Sigmoid colon (tissue), 7 donors: Measurements from ENCODE around the gene SMYD3. TPM values are rescaled to one million over a fixed set of nuclear protein-coding genes. Genes with fewer than 3 reads are reported as not detected.

ENCODE experiments used
- DNase-seq: peaks from one replicate; pipeline ENCODE4 v3.0.0-alpha.2; 2019
- H3K27ac ChIP-seq, 4 donors: fragments of 200-600 bp; sonication (generic); one replicate each; pipeline ENCODE4 v1.5.1; 2016 to 2019; ENCODE audit warnings: mild to moderate bottlenecking in 1 of 4
- H3K27me3 ChIP-seq, 3 donors: fragments of 200-600 bp; sonication (generic); one replicate each; pipeline ENCODE4 v1.5.1; 2019; ENCODE audit warnings: mild to moderate bottlenecking in 1 of 3
- H3K36me3 ChIP-seq, 4 donors: fragments of 200-600 bp; sonication (generic); one replicate each; pipeline ENCODE4 v1.5.1; 2016 to 2019
- H3K4me1 ChIP-seq, 4 donors: fragments of 200-600 bp; sonication (generic); one replicate each; pipeline ENCODE4 v1.5.1; 2017 to 2019
- H3K4me3 ChIP-seq, 4 donors: fragments of 200-600 bp; sonication (generic); one replicate each; pipeline ENCODE4 v1.5.1; 2017 to 2019; ENCODE audit warnings: mild to moderate bottlenecking in 2 of 4, moderate library complexity in 1 of 4
- H3K9me3 ChIP-seq, 4 donors: fragments of 200-600 bp in 3 of 4; sonication (generic) in 3 of 4; one replicate each; pipeline versions ENCODE4 v1.5.1 to v1.6.1; 2013 to 2019
- EP300 ChIP-seq, 4 donors: sonication (generic); formaldehyde crosslinking; IDR thresholded peaks; one replicate each; pipeline ENCODE4 v1.6.1; 2017; ENCODE audit warnings: antibody characterized with exemption in 4 of 4
- POLR2A ChIP-seq, 2 donors: fragments of 450-650 bp; IDR thresholded peaks; one replicate each; pipeline ENCODE4 v1.6.1; 2016; ENCODE audit warnings: antibody characterized with exemption in 2 of 2, mild to moderate bottlenecking in 2 of 2, moderate library complexity in 2 of 2
- POLR2AphosphoS5 ChIP-seq, 4 donors: sonication (generic); formaldehyde crosslinking; IDR thresholded peaks; one replicate each; pipeline ENCODE4 v1.6.1; 2017; ENCODE audit warnings: antibody characterized with exemption in 4 of 4
- WGBS, 2 donors: extraction: QIAGEN DNeasy Blood & Tissue Kit; methylation state at CpG; one replicate each; pipeline ENCODE4 v1.1.7; 2013; 5-methylcytosine and 5-hydroxymethylcytosine counted together
- intact Hi-C: fragments of 100-400 bp; cut with DNase I; formaldehyde crosslinking; loops from one replicate; pipeline ENCODE4 v1.15.1; 2023
- polyA plus RNA-seq, 3 donors: library from polyadenylated mRNA; stranded (reverse); fragments of 200-250 nt; gene quantifications; one replicate each; pipeline ENCODE4 v1.2.3, GENCODE V29; 2013
- total RNA-seq, 4 donors: library from RNA; depleted of rRNA; stranded (reverse); fragments of >200 nt; gene quantifications; one replicate each; pipeline ENCODE4 v1.1.0, GENCODE V29; 2016
- TF ChIP-seq, protein P1 (sequence below), 4 experiments: fragments of 450-650 bp in 3 of 4; fragments of 200-600 bp in 1 of 4; IDR thresholded peaks; one replicate each; pipeline ENCODE4 v1.5.1; 2016 to 2019; ENCODE audit warnings: antibody characterized with exemption in 4 of 4, mild to moderate bottlenecking in 3 of 4, moderate library complexity in 2 of 4
- donor health status: healthy with polysubstance abuse.
- donor health status: Bipolar disorder and iron deficiency.
- donor health status: healthy.

The SMYD3 gene
- total and polyA plus RNA-seq, 7 donors = 8.7 to 23.8 (median 17.1) TPM

DNA sequence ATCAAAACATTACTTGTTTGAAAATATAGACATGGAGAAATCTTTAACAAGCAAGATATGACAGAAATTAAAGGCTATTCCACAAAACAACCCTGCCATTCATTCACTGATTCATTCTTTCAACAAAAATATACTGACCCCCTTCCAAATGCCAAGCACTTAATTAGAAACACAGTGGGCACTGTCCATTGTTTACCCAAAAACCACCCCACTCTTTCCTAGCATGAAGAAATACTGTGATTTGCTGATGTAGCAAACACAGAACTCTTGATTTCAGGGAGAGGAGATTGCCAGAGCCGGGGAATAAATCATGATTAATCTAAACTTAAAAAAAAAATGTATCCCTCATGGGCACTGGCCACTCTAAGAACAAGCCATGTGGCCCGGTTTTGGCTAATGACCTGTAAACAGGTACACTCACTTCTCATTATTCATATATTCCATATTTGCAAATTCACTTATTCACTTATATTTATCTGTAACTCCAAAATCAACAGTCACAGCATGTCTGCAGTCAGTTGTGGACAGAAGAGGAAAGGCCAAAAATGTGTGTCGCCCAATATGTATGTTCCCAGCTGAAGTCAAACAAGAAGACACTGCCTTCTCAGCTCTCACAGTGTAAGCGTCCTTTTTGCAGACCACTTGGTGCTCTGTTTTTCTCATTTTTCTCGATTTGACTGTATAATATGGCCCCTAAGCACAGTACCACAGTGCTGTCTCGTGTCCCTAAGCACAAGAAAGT lies 133.1 kb downstream of the SMYD3 start:
- no peak for TF ChIP-seq POLR2A (IDR thresholded peaks at IDR 0.05)
- no peak for TF ChIP-seq POLR2AphosphoS5 (IDR thresholded peaks at IDR 0.05)
- TF ChIP-seq, protein P1, sequence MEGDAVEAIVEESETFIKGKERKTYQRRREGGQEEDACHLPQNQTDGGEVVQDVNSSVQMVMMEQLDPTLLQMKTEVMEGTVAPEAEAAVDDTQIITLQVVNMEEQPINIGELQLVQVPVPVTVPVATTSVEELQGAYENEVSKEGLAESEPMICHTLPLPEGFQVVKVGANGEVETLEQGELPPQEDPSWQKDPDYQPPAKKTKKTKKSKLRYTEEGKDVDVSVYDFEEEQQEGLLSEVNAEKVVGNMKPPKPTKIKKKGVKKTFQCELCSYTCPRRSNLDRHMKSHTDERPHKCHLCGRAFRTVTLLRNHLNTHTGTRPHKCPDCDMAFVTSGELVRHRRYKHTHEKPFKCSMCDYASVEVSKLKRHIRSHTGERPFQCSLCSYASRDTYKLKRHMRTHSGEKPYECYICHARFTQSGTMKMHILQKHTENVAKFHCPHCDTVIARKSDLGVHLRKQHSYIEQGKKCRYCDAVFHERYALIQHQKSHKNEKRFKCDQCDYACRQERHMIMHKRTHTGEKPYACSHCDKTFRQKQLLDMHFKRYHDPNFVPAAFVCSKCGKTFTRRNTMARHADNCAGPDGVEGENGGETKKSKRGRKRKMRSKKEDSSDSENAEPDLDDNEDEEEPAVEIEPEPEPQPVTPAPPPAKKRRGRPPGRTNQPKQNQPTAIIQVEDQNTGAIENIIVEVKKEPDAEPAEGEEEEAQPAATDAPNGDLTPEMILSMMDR (IDR thresholded peaks at IDR 0.05) = no peak
- TF ChIP-seq EP300 (IDR thresholded peaks at IDR 0.05) = no peak
- H3K36me3 ChIP-seq = no peaks in the 10 kb centered on the region
- peaks cover 0 to 3% (median 0%) of the 10 kb centered on the region in 4 donors for H3K4me1 ChIP-seq
- WGBS, 2 donors = 89 to 92% methylated on average over 6 of the region's 6 CpGs
- no peak for DNase-seq
- H3K4me3 ChIP-seq = no peak overlapping the region
- H3K27me3 ChIP-seq = no peaks in the 10 kb centered on the region
- H3K27ac ChIP-seq = no peak overlapping the region
- H3K9me3 ChIP-seq = no peaks in the 10 kb centered on the region
- intact Hi-C loops = no loop called here

DNA sequence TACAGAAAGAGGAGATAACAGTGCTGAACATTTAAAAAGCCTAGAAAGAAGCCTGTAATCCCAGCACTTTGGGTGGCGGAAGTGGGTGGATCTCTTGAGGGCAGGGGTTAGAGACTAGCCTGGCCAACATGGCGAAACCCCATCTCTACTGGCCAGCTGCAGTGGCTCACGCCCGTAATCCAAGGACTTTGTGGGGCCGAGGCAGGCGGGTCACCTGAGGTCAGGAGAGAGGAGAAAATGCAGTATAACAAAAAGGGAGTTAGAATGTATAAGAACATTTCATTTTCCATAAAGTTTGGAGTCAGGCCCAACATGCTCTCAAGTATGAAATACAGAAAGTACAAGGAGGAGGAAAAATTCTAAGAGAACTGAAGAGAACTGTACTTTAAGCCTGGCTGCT lies 134.5 kb downstream of the SMYD3 start:
- Histone ChIP-seq H3K4me3 (no peak overlapping the region), H3K36me3 (no peaks in the 10 kb centered on the region), H3K4me1 (peaks cover 0 to 3% (median 0%) of the 10 kb centered on the region in 4 donors), H3K9me3 (no peaks in the 10 kb centered on the region), H3K27me3 (no peaks in the 10 kb centered on the region), H3K27ac (no peak overlapping the region)
- intact Hi-C loops = no loop called here
- DNase-seq = peak; percentile 59
- TF ChIP-seq EP300 (IDR thresholded peaks at IDR 0.05) (no peak), POLR2A (IDR thresholded peaks at IDR 0.05) (no peak), POLR2AphosphoS5 (IDR thresholded peaks at IDR 0.05) (no peak)
- TF ChIP-seq, protein P1 (IDR thresholded peaks at IDR 0.05) = no peak
- 81 to 91% methylated on average over 6 of the region's 6 CpGs for WGBS, 2 donors

DNA sequence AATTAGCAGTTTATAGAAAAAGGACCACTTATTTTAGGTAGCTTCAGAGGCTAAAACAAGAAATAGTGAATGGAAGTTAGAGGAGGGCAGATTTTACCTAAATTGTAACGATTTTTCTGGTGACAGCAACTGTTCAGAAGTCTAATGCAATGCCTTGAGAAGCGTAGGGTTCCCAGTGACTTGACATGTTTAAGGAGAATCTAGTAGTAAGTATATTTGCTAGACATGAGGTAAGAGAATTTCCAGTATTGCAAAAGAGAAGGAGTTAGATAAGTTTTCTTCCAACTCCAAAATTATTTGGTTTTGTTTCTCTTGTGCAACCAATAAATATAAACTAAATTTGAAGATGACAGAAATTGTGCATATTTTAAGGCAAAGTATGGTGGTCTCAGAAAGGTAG lies 140.0 kb downstream of the SMYD3 start:
- Histone ChIP-seq H3K9me3 (no peaks in the 10 kb centered on the region), H3K4me1 (no peaks in the 10 kb centered on the region), H3K4me3 (no peak overlapping the region), H3K36me3 (no peaks in the 10 kb centered on the region), H3K27me3 (no peaks in the 10 kb centered on the region), H3K27ac (no peak overlapping the region)
- WGBS, 2 donors = 95 to 97% methylated on average over 2 of the region's 2 CpGs
- TF ChIP-seq, protein P1 (IDR thresholded peaks at IDR 0.05) = no peak
- no peak for TF ChIP-seq POLR2AphosphoS5 (IDR thresholded peaks at IDR 0.05)
- no peak for TF ChIP-seq EP300 (IDR thresholded peaks at IDR 0.05)
- no peak for TF ChIP-seq POLR2A (IDR thresholded peaks at IDR 0.05)
- intact Hi-C loops = no loop called here
- DNase-seq = no peak

DNA sequence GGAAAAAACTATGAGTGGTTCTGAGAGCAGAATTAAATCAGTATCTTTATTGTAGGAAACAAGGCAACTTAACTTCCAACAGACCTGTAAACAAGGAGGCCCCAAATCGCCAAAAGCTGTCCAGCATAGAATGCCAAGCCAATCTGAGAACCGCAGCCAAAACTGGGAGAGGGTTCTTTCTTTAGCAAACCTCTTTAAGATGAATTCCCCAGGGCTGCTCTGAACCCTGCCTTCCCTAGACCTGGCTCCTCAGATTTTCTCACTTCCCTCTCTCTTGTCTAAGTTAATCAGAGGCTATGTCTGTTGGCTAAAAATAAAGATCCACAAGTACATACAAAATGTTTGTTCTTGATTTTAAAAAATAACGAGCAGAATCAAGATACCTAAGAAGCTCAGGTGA lies 141.4 kb downstream of the SMYD3 start:
- WGBS, 2 donors = 67 to 71% methylated on average over 3 of the region's 3 CpGs
- no peak for DNase-seq
- Histone ChIP-seq H3K4me1 (no peaks in the 10 kb centered on the region), H3K4me3 (no peak overlapping the region), H3K36me3 (no peaks in the 10 kb centered on the region), H3K27me3 (no peaks in the 10 kb centered on the region), H3K27ac (no peak overlapping the region), H3K9me3 (no peaks in the 10 kb centered on the region)
- TF ChIP-seq, protein P1 (IDR thresholded peaks at IDR 0.05) = no peak
- TF ChIP-seq POLR2A (IDR thresholded peaks at IDR 0.05) = no peak
- no peak for TF ChIP-seq EP300 (IDR thresholded peaks at IDR 0.05)
- TF ChIP-seq POLR2AphosphoS5 (IDR thresholded peaks at IDR 0.05) = no peak
- intact Hi-C loops = no loop called here
